HFFc6 (cell line): ENCODE results near the gene USP1. TPM values are rescaled to one million over a fixed set of nuclear protein-coding genes. Genes with fewer than 3 reads are reported as not detected.

Experiments
- DNase-seq: peaks from one replicate; pipeline ENCODE4 v3.0.0-alpha.2; 2018
- H3K27ac Mint-ChIP-seq: 2 replicates; pipeline ENCODE4 v1.8.0; 2020; ENCODE audit warnings: mild to moderate bottlenecking, mixed read lengths
- H3K27me3 Mint-ChIP-seq: 2 replicates; pipeline ENCODE4 v1.8.0; 2021; ENCODE audit warnings: mild to moderate bottlenecking, moderate library complexity, mixed read lengths; ENCODE audit not compliant: insufficient read depth
- H3K36me3 Mint-ChIP-seq: 2 replicates; pipeline ENCODE4 v1.8.0; 2021; ENCODE audit warnings: low read depth, mixed read lengths
- H3K4me1 Mint-ChIP-seq: 2 replicates; pipeline ENCODE4 v1.8.0; 2020; ENCODE audit warnings: low read depth, mixed read lengths
- H3K4me3 Mint-ChIP-seq: 2 replicates; pipeline ENCODE4 v1.8.0; 2020; ENCODE audit warnings: mild to moderate bottlenecking, moderate library complexity, mixed read lengths
- H3K9me3 Mint-ChIP-seq: 2 replicates; pipeline ENCODE4 v1.8.0; 2020; ENCODE audit warnings: mild to moderate bottlenecking, mixed read lengths
- total RNA-seq, 6 experiments: library from RNA; stranded (reverse); fragmentation: NEBNext Ultra II Directional; extraction: Animal tissue kit (Norgen Biotek cat#: 25700); gene quantifications; 2 replicates in 1 of 6; 3 replicates in 5 of 6; pipeline ENCODE4 v1.2.3, GENCODE V29; 2021
- TF ChIP-seq, protein P1 (sequence below): fragments of 200-600 bp; sonication (generic); IDR thresholded peaks from 2 replicates; pipeline ENCODE4 v1.5.0; 2021; ENCODE audit warnings: antibody characterized with exemption, mild to moderate bottlenecking

The USP1 gene
- total RNA-seq, 6 experiments from 2014 or later, result 15.0 to 30.9 (median 28.3) TPM

DNA sequence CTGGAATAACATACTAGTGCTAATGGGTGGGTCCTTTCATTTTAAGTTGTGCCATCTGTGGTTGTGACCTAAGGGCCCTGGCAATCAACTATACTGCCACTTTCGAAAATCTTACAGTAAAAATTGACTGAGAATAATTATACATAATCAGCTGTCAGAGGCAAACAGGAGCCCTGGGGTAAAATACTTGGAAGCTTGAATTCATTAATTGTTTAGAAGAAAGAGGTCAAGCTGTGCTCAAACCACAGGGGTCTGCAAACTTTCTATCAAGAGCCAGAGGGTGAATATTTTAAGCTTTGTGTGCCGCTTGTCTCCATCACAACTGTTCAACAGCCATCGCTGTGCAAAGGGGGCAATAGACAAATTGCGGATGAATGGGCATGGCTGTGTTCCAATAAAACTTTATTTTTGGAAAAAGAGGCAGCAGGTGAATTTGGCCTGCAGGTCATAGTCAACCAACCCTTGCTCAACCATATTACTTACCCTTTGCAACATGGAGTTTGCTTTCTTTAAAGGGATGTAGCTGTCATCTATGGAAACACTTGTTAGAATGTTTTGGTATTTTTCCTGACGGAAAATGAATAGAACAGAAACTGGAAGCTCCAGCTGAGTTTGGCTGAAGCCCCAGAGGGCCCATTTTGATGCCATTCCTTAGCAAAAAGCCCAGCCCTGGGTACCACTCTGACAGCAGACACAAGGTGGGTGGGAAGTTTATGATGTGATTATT lies 35.7 kb upstream of the USP1 start:
- Mint-ChIP-seq H3K27ac (no peak overlapping the region), H3K9me3 (no peaks in the 10 kb centered on the region), H3K4me1 (0 out of 2 replicates have a peak, but pooled peaks cover 5% of the 10 kb centered on the region), H3K36me3 (no peaks in the 10 kb centered on the region), H3K27me3 (peaks cover 10% of the 10 kb centered on the region), H3K4me3 (no peak overlapping the region)
- no peak for DNase-seq
- TF ChIP-seq, protein P1, sequence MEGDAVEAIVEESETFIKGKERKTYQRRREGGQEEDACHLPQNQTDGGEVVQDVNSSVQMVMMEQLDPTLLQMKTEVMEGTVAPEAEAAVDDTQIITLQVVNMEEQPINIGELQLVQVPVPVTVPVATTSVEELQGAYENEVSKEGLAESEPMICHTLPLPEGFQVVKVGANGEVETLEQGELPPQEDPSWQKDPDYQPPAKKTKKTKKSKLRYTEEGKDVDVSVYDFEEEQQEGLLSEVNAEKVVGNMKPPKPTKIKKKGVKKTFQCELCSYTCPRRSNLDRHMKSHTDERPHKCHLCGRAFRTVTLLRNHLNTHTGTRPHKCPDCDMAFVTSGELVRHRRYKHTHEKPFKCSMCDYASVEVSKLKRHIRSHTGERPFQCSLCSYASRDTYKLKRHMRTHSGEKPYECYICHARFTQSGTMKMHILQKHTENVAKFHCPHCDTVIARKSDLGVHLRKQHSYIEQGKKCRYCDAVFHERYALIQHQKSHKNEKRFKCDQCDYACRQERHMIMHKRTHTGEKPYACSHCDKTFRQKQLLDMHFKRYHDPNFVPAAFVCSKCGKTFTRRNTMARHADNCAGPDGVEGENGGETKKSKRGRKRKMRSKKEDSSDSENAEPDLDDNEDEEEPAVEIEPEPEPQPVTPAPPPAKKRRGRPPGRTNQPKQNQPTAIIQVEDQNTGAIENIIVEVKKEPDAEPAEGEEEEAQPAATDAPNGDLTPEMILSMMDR, result no peak

GRCh38 chr1:62405247-62405646 lies 31.6 kb upstream of the USP1 start:
- Mint-ChIP-seq H3K9me3 (no peaks in the 10 kb centered on the region), H3K4me3 (no peak overlapping the region), H3K4me1 (no peaks in the 10 kb centered on the region), H3K27me3 (peaks cover 8% of the 10 kb centered on the region), H3K27ac (no peak overlapping the region), H3K36me3 (no peaks in the 10 kb centered on the region)
- TF ChIP-seq, protein P1, result no peak
- DNase-seq, result no peak

GRCh38 chr1:62406576-62406975 lies 30.3 kb upstream of the USP1 start:
- H3K27ac Mint-ChIP-seq, result no peak overlapping the region
- DNase-seq, result no peak
- H3K36me3 Mint-ChIP-seq, result no peaks in the 10 kb centered on the region
- H3K27me3 Mint-ChIP-seq, result peaks cover 8% of the 10 kb centered on the region
- TF ChIP-seq, protein P1, result no peak
- H3K9me3 Mint-ChIP-seq, result no peaks in the 10 kb centered on the region
- H3K4me3 Mint-ChIP-seq, result no peak overlapping the region
- no peaks in the 10 kb centered on the region for H3K4me1 Mint-ChIP-seq

DNA sequence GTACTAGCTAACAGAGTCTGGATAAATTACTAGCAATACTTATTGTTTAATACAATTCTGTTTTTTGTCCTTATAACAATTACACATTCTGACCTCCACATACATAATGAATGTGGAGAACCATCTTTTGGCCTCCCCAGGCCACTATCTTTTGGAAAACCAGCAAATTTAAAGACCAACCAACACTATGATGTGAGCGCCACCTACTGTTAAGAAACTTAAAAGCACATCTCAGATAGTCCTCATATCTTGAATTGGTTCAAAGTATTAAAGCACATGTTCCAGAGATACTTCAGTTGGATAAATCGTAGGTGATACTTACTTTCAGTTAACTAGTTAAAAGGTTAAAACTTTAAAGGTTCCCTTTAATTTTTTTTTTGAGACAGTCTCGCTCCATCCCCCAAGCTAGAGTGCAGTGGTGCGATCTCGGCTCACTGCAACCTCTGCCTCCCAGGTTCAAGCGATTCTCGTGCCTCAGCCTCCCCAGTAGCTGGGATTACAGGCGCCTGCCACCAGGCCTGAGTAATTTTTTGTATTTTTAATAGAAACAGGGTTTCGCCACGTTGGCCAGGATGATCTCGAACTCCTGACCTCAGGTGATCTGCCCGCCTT lies 29.3 kb upstream of the USP1 start:
- Mint-ChIP-seq H3K27me3 (peaks cover 10% of the 10 kb centered on the region), H3K9me3 (no peaks in the 10 kb centered on the region), H3K36me3 (no peaks in the 10 kb centered on the region), H3K27ac (no peak overlapping the region), H3K4me1 (no peaks in the 10 kb centered on the region), H3K4me3 (no peak overlapping the region)
- TF ChIP-seq, protein P1, result peak; percentile 91
- peak; percentile 47 for DNase-seq

DNA sequence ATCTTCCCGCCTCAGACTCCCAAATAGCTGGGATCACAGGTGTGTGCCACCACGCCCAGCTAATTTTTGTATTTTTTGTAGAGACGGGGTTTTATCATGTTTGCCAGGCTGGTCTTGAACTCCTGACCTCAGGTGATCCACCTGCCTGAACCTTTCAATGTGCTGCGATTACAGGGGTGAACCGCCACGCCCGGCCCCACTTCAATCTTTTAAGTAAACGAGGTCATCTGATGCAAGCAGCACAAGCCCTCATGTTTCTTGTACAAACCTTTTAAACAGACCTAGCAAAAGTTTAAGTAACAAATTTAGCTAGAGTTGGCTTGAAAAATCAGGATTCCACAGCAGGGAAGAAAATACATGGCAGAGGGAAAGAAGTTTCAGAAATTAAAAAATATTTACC lies 21.2 kb upstream of the USP1 start:
- no peaks in the 10 kb centered on the region for H3K9me3 Mint-ChIP-seq
- peaks cover 10% of the 10 kb centered on the region for H3K4me1 Mint-ChIP-seq
- TF ChIP-seq, protein P1, result no peak
- no peak overlapping the region for H3K4me3 Mint-ChIP-seq
- DNase-seq, result no peak
- no peak overlapping the region for H3K27ac Mint-ChIP-seq
- peaks cover 8% of the 10 kb centered on the region for H3K27me3 Mint-ChIP-seq
- no peaks in the 10 kb centered on the region for H3K36me3 Mint-ChIP-seq
